ENCODE results near the gene HNRNPA1.

Gene HNRNPA1

GRCh38 chr12:54330442-54330841 lies 49.9 kb downstream of the HNRNPA1 start:
- POLR2A ChIA-PET = no interaction called here
- CTCF ChIA-PET = interaction anchor here (2.5 to 7.6 kb wide), 2 partner anchors 38 to 50 kb away, joined by 7 to 48 read pairs; no protein-coding TSS in a partner anchor

GRCh38 chr12:54331461-54331860 lies 50.9 kb downstream of the HNRNPA1 start:
- POLR2A ChIA-PET = no interaction called here

More at GRCh38 chr12:54330442-54330841, 49.9 kb downstream of the HNRNPA1 start:
- DNase-seq (ENCODE audit: extremely low spot score) = no peak
- TF ChIP-seq CTCF (IDR thresholded peaks at IDR 0.05; ENCODE audit: control extremely low read depth, extremely low read depth, low read depth, missing control alignments) = no peak

GRCh38 chr12:54333420-54334034 lies 53.0 kb downstream of the HNRNPA1 start:
- DNase-seq (ENCODE audit: extremely low spot score) = no peak
- CTCF ChIA-PET = interaction anchor here (1.0 to 7.6 kb wide), 11 partner anchors 8 to 106 kb away, joined by 3 to 64 read pairs (median 8); partner anchors contain the start of gene COPZ1
- no peak for TF ChIP-seq CTCF (IDR thresholded peaks at IDR 0.05; ENCODE audit: control extremely low read depth, extremely low read depth, low read depth, missing control alignments)
- POLR2A ChIA-PET = interaction anchor here (0.6 to 1.7 kb wide), 2 partner anchors 9 to 35 kb away, joined by 3 to 5 read pairs; partner anchors contain the start of gene COPZ1

More at GRCh38 chr12:54331461-54331860, 50.9 kb downstream of the HNRNPA1 start:
- no peak for DNase-seq (ENCODE audit: extremely low spot score)
- no peak for TF ChIP-seq CTCF (IDR thresholded peaks at IDR 0.05; ENCODE audit: control extremely low read depth, extremely low read depth, low read depth, missing control alignments)
- CTCF ChIA-PET = interaction anchor here (1.6 to 7.6 kb wide), 4 partner anchors 14 to 49 kb away, joined by 3 to 48 read pairs (median 26); no protein-coding TSS in a partner anchor

Measured in GM10248 (cell line).